Omental fat pad (tissue), 4 donors: ENCODE measurements around the gene ODC1. TPM values are rescaled to one million over a fixed set of nuclear protein-coding genes. Genes with fewer than 3 reads are reported as not detected.

Source experiments
- ATAC-seq: fragments of 150-250 bp; one replicate; pipeline ENCODE4 v1.9.1; 2016; ENCODE audit warnings: mild to moderate bottlenecking, moderate library complexity; ENCODE audit not compliant: low FRiP score
- DNase-seq: peaks from one replicate; pipeline ENCODE4 v3.0.0-alpha.2; 2019; ENCODE audit warnings: low spot score
- total RNA-seq, 4 donors: library from RNA; depleted of rRNA; stranded (reverse); fragments of >200 nt; gene quantifications; one replicate each; pipeline ENCODE4 v1.1.0, GENCODE V29; 2016
- TF ChIP-seq, protein P1 (sequence below), 3 donors: fragments of 450-650 bp; IDR thresholded peaks; one replicate each; pipeline ENCODE4 v1.5.1; 2016 to 2017; ENCODE audit warnings: antibody characterized with exemption in 3 of 3, mild to moderate bottlenecking in 3 of 3, moderate library complexity in 2 of 3

ODC1 gene
- total RNA-seq, 4 donors from 2014 or later = 46.8 to 264 (median 114) TPM

DNA sequence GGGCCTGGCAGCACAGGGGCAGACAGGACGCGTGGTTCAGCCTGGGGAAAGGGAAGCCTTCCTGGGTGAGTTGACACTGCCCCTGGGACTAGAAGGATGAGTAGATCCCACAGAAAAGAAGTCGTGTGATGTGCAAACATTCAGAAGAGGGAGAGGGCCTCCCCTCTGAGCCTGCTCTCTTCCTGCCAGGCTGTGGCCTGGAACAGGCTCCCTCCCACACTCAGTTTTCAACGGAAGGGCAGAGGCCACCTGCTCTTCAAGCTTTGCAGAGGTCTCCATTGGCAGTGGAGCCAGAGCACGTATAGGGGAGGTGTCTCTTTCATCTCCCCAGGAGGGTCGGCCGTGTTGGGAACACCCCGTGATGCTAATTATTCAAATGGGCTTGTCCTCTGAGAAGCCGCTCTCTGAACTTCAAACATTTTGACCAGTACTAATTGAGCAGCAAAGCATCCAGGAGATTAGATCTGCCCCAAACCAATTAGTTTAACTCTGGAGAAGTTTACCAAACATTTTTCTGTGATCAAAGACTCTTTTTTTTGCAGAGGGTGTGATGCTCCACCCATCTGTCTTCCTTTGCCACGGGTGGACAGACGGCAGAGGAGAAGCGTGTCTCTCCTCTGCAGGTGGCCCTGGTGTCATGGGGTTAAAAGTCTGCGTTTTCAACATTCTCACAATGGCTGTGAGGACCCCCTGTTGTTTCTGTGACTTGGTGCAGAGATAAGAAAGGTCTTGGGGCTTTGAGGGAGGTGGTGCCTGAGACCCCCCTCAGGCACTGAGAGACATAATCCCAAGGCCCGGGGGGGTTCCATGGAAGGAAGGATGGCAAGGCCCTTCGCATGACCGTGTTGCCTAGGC, 29.5 kb upstream of the ODC1 start:
- no peak for DNase-seq
- TF ChIP-seq, protein P1, sequence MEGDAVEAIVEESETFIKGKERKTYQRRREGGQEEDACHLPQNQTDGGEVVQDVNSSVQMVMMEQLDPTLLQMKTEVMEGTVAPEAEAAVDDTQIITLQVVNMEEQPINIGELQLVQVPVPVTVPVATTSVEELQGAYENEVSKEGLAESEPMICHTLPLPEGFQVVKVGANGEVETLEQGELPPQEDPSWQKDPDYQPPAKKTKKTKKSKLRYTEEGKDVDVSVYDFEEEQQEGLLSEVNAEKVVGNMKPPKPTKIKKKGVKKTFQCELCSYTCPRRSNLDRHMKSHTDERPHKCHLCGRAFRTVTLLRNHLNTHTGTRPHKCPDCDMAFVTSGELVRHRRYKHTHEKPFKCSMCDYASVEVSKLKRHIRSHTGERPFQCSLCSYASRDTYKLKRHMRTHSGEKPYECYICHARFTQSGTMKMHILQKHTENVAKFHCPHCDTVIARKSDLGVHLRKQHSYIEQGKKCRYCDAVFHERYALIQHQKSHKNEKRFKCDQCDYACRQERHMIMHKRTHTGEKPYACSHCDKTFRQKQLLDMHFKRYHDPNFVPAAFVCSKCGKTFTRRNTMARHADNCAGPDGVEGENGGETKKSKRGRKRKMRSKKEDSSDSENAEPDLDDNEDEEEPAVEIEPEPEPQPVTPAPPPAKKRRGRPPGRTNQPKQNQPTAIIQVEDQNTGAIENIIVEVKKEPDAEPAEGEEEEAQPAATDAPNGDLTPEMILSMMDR (IDR thresholded peaks at IDR 0.05) = no peak
- no peak for ATAC-seq

DNA sequence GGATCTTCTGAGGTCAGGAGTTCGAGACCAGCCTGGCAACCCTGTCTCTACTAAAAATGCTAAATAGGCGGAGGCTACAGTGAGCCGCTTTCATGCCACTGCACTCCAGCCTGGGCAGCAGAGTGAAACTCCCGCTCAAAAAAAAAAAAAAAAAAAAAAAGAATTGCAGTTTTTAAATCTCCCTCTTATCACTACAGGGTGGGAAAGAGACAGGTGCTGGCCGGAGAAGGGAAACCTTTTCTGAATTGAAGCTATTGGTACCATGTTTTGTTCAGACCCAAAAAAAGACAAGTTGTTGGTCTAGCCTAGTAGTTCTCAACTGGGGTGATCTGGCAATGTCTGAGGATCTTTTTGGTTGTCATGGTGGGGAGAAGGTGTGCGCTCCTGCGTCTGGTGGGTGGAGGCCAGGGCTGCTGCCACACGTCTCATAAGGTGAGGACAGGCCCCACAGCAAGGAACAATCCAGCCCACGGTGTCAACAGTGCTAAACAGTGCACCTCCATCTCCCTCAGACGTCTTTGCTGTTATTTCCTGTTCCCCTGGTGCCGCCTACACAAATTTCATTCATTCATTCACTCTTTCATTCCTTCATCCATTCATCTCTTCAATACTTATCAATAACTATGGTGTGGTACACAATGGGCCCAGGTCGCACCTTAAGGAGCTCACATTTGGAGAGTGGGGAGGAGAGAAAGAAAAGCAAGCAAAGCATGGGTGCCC, 28.8 kb upstream of the ODC1 start:
- DNase-seq (no peak), ATAC-seq (no peak)
- TF ChIP-seq, protein P1 (IDR thresholded peaks at IDR 0.05) = no peak

DNA sequence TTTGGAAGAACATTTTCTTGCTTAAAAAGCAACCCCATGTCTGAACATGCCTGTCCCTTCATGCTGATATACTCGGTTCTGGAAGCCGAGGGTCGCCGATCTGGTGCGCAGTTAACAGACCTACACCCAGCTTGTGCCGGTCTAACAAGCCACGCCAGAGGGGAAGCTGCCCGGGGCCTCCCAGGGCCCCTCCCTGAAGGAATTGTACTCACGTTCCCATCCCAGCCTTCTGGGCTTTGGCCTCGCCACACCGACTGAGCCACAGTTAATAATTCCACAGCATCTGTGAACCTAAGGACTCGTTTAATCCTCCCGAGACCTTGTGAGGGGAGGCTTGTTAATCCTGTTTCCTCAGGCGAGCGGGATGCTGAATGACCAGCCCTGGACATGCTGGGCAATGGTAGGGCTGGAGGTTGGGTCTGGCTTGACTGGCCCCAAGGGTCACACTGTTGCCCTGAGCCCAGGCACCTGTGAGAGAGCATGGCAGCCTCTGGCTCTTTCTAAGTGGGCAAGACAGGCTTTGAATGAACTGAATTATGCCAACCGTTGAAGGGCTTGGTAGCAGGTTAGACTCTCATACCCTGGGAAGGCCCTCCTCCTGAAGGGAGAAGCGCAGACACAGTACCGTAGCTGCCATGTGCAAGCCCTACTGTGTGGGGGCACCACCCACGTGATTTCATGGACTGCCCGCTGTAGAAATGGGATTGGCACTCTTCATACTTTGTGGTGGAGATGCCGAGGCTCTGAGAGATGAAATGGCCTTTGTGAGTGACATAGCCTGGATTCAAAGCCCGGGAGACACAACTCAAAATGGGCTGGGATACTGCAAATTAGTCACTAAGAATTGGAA, 27.9 kb upstream of the ODC1 start:
- TF ChIP-seq, protein P1 (IDR thresholded peaks at IDR 0.05) = no peak
- DNase-seq (no peak), ATAC-seq (no peak)

DNA sequence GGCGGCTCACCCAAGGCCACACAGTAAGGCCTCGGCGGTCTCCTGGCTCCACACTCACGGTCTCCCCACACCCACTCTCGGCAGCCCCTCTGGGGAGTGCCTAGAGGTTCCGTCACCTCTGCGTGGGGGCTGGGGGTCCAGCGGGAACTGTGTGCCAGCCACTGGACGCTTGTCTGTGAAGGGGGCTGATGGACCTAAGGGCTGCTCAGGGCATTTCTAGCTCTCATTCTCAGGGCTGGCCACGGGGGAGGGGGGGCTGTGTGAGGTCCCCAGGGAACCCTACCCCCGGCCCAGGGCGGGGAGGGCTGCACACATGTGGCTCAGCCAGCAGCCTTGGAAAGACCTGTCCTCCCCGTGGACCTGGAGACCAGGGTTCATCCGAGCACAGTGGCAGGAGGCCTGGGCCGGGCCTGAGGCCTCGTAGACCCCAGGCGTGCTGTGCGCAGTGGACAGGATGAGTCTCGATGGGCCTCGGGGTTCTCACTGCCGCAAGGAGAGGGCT, 27.1 kb upstream of the ODC1 start:
- no peak for ATAC-seq

DNA sequence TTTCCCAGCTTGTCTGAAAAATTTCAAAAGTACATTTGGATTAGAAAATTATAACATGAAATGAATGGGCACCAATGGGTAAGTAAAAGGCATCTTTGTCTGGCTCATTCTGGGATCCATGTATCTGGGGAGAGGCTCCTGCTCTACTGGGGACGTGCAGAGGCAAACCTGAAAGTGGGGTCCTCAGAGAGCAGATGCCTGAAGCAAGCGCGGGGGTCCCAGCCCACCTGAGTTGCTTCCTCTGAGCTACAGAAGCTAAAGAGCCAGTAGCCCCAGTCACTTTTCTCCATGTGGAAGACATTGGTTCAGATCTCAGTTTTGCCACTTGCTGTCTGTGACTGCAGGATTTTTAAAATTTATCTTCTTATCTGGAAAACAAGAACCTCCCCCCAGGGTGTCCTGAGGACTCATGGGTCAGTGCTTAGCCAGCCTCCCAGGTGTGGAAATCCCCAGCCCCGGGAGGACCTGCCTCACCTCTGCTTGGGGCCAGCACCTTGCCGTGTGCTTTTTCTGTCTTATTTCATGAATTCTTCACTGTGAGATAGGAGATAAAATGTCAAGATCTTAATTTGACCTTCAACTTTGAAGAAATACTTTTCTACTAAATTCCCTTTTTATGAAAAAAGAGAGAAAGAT, 25.1 kb upstream of the ODC1 start:
- no peak for DNase-seq
- TF ChIP-seq, protein P1 (IDR thresholded peaks at IDR 0.05) = no peak
- no peak for ATAC-seq

More for the DNA sequence above, 27.1 kb upstream of the ODC1 start:
- DNase-seq = no peak
- TF ChIP-seq, protein P1 (IDR thresholded peaks at IDR 0.05) = no peak

DNA sequence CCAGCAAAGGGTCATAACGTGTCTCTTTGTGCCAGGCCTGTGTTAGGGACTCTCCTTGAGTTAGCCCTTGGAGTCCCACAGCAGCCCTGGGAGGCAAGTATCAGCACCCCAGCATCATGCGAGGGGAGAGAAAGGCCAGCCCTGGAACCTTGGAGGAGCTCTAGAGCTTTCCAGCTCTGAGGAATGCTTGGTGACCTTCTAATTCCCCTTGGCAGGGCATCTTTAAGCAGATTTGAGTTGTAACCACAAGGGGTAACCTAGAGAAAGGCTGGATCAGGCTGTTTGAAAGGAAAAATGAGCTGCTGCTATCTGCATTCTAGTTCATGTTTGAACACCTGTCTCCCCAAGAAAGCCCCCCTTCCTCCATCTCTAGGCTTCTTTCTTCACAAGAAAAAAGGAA, 23.8 kb upstream of the ODC1 start:
- DNase-seq (no peak), ATAC-seq (no peak)
- TF ChIP-seq, protein P1 (IDR thresholded peaks at IDR 0.05) = no peak
